Measurements from ENCODE around the gene RFX1.

DNA sequence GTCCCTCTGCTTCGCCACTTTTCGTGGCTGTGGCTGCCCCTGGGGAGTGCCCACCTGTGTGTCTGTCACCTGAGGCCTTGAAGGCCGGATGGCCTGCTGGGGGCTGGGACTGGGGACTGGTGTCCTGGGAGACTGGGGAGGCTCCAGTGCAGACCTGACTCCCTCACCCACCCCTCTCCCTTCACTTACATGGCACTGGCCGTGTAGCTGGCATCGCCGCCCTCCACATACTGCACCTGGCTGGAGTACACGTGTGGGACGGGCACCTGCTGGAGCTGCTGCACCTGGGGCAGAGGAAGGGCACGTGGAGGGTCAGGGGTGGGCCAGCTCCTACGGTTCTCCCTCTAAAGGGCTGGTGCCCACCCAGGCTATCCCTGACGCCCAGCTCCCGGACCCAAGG, 28.3 kb downstream of the RFX1 start:
- TF ChIP-seq SUZ12 (IDR thresholded peaks at IDR 0.05; ENCODE audit: extremely low read depth, insufficient read depth, insufficient read length) (no peak), YY1 (IDR thresholded peaks at IDR 0.05; ENCODE audit: insufficient read depth, insufficient read length) (no peak), ZNF274 (IDR thresholded peaks at IDR 0.05; ENCODE audit: low read depth, low read length) (no peak)
